ENCODE measurements around the gene TNC. TPM values are rescaled to one million over a fixed set of nuclear protein-coding genes. Genes with fewer than 3 reads are reported as not detected.

TNC gene
- polyA plus RNA-seq, 1 of the 3 experiments (the other 2 are of a cell fraction), result 805 TPM

DNA sequence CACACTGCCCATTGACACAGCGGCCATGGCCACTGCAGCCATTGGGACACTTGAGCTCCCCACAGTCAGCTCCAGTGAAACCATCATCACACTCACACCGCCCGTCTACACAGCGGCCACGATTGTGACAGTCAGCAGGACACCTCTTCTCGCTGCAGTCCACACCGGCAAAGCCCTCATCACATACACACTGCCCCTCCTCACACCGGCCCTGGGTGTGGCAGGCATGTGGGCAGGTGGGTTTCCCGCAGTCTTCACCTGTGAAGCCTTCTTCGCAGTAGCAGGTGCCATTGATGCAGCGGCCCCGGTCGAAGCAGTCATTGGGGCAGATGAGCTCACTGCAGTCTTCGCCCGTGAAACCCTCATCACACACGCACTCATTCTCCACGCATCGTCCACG, 31.5 kb downstream of the TNC start:
- H3F3A ChIP-seq (replicated peaks; ENCODE audit: insufficient read depth), result peaks cover 24% of the 10 kb centered on the region
- TF ChIP-seq GATA2 (CRISPR knock-in tag; IDR thresholded peaks at IDR 0.05), result no peak
- no peak for TF ChIP-seq CHD2 (IDR thresholded peaks at IDR 0.05; ENCODE audit: low read length, partially characterized antibody)
- no peak for TF ChIP-seq FOSL2 (IDR thresholded peaks at IDR 0.05; ENCODE audit: borderline replicate concordance, low read depth)
- TF ChIP-seq, protein P1, sequence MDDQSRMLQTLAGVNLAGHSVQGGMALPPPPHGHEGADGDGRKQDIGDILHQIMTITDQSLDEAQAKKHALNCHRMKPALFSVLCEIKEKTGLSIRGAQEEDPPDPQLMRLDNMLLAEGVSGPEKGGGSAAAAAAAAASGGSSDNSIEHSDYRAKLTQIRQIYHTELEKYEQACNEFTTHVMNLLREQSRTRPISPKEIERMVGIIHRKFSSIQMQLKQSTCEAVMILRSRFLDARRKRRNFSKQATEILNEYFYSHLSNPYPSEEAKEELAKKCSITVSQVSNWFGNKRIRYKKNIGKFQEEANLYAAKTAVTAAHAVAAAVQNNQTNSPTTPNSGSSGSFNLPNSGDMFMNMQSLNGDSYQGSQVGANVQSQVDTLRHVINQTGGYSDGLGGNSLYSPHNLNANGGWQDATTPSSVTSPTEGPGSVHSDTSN (IDR thresholded peaks at IDR 0.05), result no peak
- no peak for TF ChIP-seq NFIC (IDR thresholded peaks at IDR 0.05; ENCODE audit: borderline replicate concordance)
- TF ChIP-seq RXRA (IDR thresholded peaks at IDR 0.05; ENCODE audit: borderline replicate concordance, low read depth), result no peak
- no peak for TF ChIP-seq FOXJ3 (CRISPR knock-in tag; IDR thresholded peaks at IDR 0.05)
- TF ChIP-seq SMC3 (IDR thresholded peaks at IDR 0.05; ENCODE audit: low read depth, low read length), result no peak
- no peak for TF ChIP-seq FOXM1 (IDR thresholded peaks at IDR 0.05; ENCODE audit: low read depth)
- no peak for TF ChIP-seq POLR2AphosphoS5 (IDR thresholded peaks at IDR 0.05; ENCODE audit: low read depth, low read length)
- peaks cover 63% of the 10 kb centered on the region for H3K79me2 ChIP-seq (ENCODE audit: insufficient read depth)
- no peak overlapping the region for H3K4me2 ChIP-seq
- H3K4me3 ChIP-seq (ENCODE audit: low read depth in 2 of 2, low read length in 1 of 2), result no peak overlapping the region
- no peaks in the 10 kb centered on the region for H3K9me3 ChIP-seq
- H3K4me1 ChIP-seq (ENCODE audit: control insufficient read depth in 1 of 2, insufficient read depth in 2 of 2, low read depth in 1 of 2, low read length in 1 of 2), result no peaks in the 10 kb centered on the region; a peak in 1 of 4 replicates
- H2AFZ ChIP-seq (ENCODE audit: low read depth), result no peak overlapping the region
- H3K27me3 ChIP-seq (ENCODE audit: insufficient read depth), result no peaks in the 10 kb centered on the region
- DNase-seq, result no peak
- H3K36me3 ChIP-seq (replicated peaks in 1 of 2; ENCODE audit: control insufficient read depth in 1 of 2, insufficient read depth in 2 of 2, low read length in 1 of 2), result peaks cover 86 to 92% of the 10 kb centered on the region in 2 experiments
- ChIA-PET POLR2A (no interaction called here), CTCF (no interaction called here)
- H4K20me1 ChIP-seq (ENCODE audit: insufficient read depth), result peaks cover 16% of the 10 kb centered on the region; the same call in 1 of the 2 replicates
- no peak overlapping the region for H3K27ac ChIP-seq (ENCODE audit: low read depth in 2 of 2, low read length in 1 of 2)
- WGBS (ENCODE audit: low lambda C conversion rate), result 98% methylated on average over 18 of the region's 19 CpGs
- no peaks in the 10 kb centered on the region for H3K9me2 ChIP-seq
- no peak overlapping the region for H3K9ac ChIP-seq

DNA sequence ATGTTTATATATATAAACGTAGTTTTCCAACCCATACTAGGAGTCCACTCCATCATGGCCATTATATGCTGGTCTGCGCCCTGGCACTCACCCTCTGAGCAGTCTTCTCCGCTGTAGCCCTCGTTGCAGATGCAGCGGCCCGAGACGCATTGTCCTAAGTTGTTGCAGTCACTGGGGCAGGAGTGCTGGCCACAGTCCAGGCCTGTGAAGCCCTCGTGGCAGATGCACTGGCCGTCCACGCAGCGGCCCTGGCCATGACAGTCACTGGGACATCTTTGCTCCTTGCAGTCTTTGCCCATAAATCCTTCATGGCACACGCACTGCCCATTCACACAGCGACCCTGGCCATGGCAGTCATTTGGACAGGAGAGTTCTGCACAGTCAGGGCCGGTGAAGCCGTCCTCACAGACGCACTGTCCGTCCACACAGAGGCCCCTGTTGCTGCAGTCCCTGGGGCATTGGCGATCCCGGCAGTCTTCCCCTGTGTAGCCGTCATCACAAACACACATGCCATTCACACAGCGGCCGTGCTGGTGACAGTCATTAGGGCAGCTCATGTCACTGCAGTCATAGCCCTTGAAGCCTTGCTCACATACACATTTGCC, 32.1 kb downstream of the TNC start:
- no peak for DNase-seq
- 93% methylated on average over 11 of the region's 22 CpGs for WGBS (ENCODE audit: low lambda C conversion rate)
- Histone ChIP-seq H3K4me1 (ENCODE audit: control insufficient read depth in 1 of 2, insufficient read depth in 2 of 2, low read depth in 1 of 2, low read length in 1 of 2) (no peaks in the 10 kb centered on the region; a peak in 1 of 4 replicates), H3K27ac (ENCODE audit: low read depth in 2 of 2, low read length in 1 of 2) (no peak overlapping the region), H2AFZ (ENCODE audit: low read depth) (no peak overlapping the region), H3K9me2 (no peaks in the 10 kb centered on the region), H3K4me2 (no peak overlapping the region), H4K20me1 (ENCODE audit: insufficient read depth) (peaks cover 14% of the 10 kb centered on the region; the same call in 1 of the 2 replicates), H3K9ac (no peak overlapping the region), H3F3A (replicated peaks; ENCODE audit: insufficient read depth) (peaks cover 24% of the 10 kb centered on the region), H3K27me3 (ENCODE audit: insufficient read depth) (no peaks in the 10 kb centered on the region), H3K79me2 (ENCODE audit: insufficient read depth) (peaks cover 57% of the 10 kb centered on the region), H3K36me3 (replicated peaks in 1 of 2; ENCODE audit: control insufficient read depth in 1 of 2, insufficient read depth in 2 of 2, low read length in 1 of 2) (peaks cover 87 to 92% of the 10 kb centered on the region in 2 experiments), H3K9me3 (no peaks in the 10 kb centered on the region), H3K4me3 (ENCODE audit: low read depth in 2 of 2, low read length in 1 of 2) (no peak overlapping the region)
- POLR2A ChIA-PET, result no interaction called here
- TF ChIP-seq, protein P2, sequence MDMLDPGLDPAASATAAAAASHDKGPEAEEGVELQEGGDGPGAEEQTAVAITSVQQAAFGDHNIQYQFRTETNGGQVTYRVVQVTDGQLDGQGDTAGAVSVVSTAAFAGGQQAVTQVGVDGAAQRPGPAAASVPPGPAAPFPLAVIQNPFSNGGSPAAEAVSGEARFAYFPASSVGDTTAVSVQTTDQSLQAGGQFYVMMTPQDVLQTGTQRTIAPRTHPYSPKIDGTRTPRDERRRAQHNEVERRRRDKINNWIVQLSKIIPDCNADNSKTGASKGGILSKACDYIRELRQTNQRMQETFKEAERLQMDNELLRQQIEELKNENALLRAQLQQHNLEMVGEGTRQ (IDR thresholded peaks at IDR 0.05; ENCODE audit: borderline replicate concordance, low read depth, low read length), result no peak
- no peak for TF ChIP-seq MXI1 (IDR thresholded peaks at IDR 0.05; ENCODE audit: low read depth, low read length)
- TF ChIP-seq, protein P3, sequence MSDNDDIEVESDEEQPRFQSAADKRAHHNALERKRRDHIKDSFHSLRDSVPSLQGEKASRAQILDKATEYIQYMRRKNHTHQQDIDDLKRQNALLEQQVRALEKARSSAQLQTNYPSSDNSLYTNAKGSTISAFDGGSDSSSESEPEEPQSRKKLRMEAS (IDR thresholded peaks at IDR 0.05; ENCODE audit: low read depth), result no peak
- no peak for TF ChIP-seq EZH2phosphoT487 (IDR thresholded peaks at IDR 0.05; ENCODE audit: borderline replicate concordance, low read depth)
- no peak for TF ChIP-seq RXRA (IDR thresholded peaks at IDR 0.05; ENCODE audit: borderline replicate concordance, low read depth)
- CTCF ChIA-PET, result no interaction called here

All from SK-N-SH (cell line).